ENCODE data around the gene BMX. TPM values are rescaled to one million over a fixed set of nuclear protein-coding genes. Genes with fewer than 3 reads are reported as not detected.

Gene BMX
- total RNA-seq, 1 experiment from 2014 or later = not detected

DNA sequence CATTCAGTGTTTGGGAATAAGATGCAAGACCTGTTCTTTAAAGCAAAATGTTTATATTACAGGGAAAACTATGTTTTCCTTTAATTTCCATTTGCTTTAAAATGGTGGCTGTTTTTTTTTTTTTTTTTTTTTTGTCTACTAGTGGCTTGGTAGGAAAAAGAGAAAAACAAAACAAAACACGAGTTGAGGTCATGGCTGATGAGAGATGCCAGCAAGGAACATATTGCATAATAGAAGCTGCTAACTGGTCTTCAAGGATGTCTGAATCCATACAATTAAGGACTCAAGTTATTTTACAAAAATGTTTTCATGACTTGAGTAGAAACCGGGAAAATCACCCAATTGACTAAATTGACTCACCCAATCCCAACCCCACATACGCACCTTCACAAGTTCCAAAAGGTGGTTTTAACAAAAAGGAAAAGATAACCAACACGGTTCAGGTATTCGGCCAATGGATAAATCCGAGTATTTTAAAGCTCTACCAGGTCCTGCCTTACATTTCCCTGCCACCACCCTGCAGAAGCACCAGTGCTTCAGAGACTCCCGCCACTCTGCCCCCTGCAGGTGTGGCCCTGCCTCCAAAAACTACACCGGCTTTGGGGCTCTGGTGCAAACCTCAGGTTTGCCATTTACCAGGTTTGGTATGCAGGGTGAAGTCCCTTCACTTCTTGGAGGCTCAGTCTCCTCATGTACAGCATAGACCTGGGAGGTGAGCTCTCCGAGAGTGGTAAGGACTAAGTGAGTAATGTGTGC, 34.5 kb upstream of the BMX start:
- Histone ChIP-seq H3K9me3 (ENCODE audit: control insufficient read depth, low read depth, low read length) (no peaks in the 10 kb centered on the region), H3T11ph (ENCODE audit: low read length) (no peak overlapping the region), H2AFZ (ENCODE audit: low read length) (no peak overlapping the region), H2BK5ac (ENCODE audit: insufficient read length, low read length) (no peak overlapping the region), H3K23me2 (ENCODE audit: insufficient read length, low read depth, low read length, poor library complexity, severe bottlenecking) (no peaks in the 10 kb centered on the region), H4K91ac (ENCODE audit: insufficient read length, low read depth, low read length) (no peak overlapping the region), H3K4me1 (ENCODE audit: insufficient read depth, low read length) (no peaks in the 10 kb centered on the region; the same call in 1 of the 2 replicates), H2BK120ac (ENCODE audit: low read depth, low read length, poor library complexity, severe bottlenecking) (no peak overlapping the region), H3K4me2 (ENCODE audit: insufficient read depth, insufficient read length, low read length) (no peak overlapping the region), H3K9ac (ENCODE audit: extremely low read depth, insufficient read length, low read length) (no peak overlapping the region), H4K5ac (ENCODE audit: insufficient read length, low read depth, low read length) (no peak overlapping the region), H3K56ac (ENCODE audit: insufficient read length, low read depth, low read length) (no peak overlapping the region), H3K23ac (ENCODE audit: insufficient read length, low read depth, low read length) (no peak overlapping the region), H3K79me2 (ENCODE audit: insufficient read depth, low read length) (no peaks in the 10 kb centered on the region), H3K27me3 (ENCODE audit: insufficient read depth, low read length) (no peaks in the 10 kb centered on the region), H3K4ac (ENCODE audit: low read depth, low read length) (no peak overlapping the region), H3K27ac (ENCODE audit: insufficient read length, low read depth, low read length) (no peak overlapping the region), H3K14ac (ENCODE audit: insufficient read depth, low read length) (no peak overlapping the region), H4K20me1 (ENCODE audit: control insufficient read depth, insufficient read depth, insufficient read length) (no peaks in the 10 kb centered on the region), H2AK5ac (ENCODE audit: insufficient read length, low read length) (no peak overlapping the region), H2BK12ac (ENCODE audit: insufficient read length, low read depth, low read length) (no peak overlapping the region), H4K8ac (replicated peaks; ENCODE audit: insufficient read length, low read depth, low read length) (no peak overlapping the region), H3K79me1 (ENCODE audit: insufficient read depth, low read depth, low read length, poor library complexity, severe bottlenecking) (no peaks in the 10 kb centered on the region), H2BK20ac (ENCODE audit: low read depth, low read length, poor library complexity, severe bottlenecking) (no peak overlapping the region), H3K18ac (ENCODE audit: insufficient read length, low read depth, low read length) (no peak overlapping the region), H2BK15ac (ENCODE audit: low read depth, low read length) (no peak overlapping the region)
- TF ChIP-seq, protein P1, sequence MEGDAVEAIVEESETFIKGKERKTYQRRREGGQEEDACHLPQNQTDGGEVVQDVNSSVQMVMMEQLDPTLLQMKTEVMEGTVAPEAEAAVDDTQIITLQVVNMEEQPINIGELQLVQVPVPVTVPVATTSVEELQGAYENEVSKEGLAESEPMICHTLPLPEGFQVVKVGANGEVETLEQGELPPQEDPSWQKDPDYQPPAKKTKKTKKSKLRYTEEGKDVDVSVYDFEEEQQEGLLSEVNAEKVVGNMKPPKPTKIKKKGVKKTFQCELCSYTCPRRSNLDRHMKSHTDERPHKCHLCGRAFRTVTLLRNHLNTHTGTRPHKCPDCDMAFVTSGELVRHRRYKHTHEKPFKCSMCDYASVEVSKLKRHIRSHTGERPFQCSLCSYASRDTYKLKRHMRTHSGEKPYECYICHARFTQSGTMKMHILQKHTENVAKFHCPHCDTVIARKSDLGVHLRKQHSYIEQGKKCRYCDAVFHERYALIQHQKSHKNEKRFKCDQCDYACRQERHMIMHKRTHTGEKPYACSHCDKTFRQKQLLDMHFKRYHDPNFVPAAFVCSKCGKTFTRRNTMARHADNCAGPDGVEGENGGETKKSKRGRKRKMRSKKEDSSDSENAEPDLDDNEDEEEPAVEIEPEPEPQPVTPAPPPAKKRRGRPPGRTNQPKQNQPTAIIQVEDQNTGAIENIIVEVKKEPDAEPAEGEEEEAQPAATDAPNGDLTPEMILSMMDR (conservative IDR thresholded peaks at IDR 0.05) = peak; percentile 73
- WGBS (ENCODE audit: extremely low coverage, insufficient read length, low lambda C conversion rate) = no CpG with 5 or more reads among the region's 9 CpGs
- peak; percentile 73 for DNase-seq
- no peaks in the 10 kb centered on the region for H3K27me3 Mint-ChIP-seq (ENCODE audit: low read depth)
- H3K4me1 Mint-ChIP-seq = peaks cover 18 to 39% of the 10 kb centered on the region in 2 experiments
- H3K9me3 Mint-ChIP-seq = no peaks in the 10 kb centered on the region
- 0 out of 7 replicates have a peak overlapping the region, but pooled peaks of 1 of the 3 experiments have one; percentile 53 for H3K27ac Mint-ChIP-seq
- H3K4me3 Mint-ChIP-seq = no peak overlapping the region
- no peaks in the 10 kb centered on the region; a peak in 2 of 7 replicates for H3K36me3 Mint-ChIP-seq (ENCODE audit: insufficient read depth in 1 of 3, low read depth in 3 of 3)

Data from H9 (cell line).